Upper lobe of left lung (tissue), 6 donors: ENCODE measurements around the gene ACAA2. TPM values are rescaled to one million over a fixed set of nuclear protein-coding genes. Genes with fewer than 3 reads are reported as not detected.

Experiments used
- ATAC-seq, 2 donors: fragments of 200-7000 bp; cut with Tn5 transposase; one replicate each; pipeline ENCODE4 v1.9.1; 2022; ENCODE audit warnings: mild to moderate bottlenecking in 2 of 2, moderate library complexity in 2 of 2; ENCODE audit not compliant: low FRiP score in 2 of 2
- DNase-seq, 2 donors: peaks; one replicate each; pipeline ENCODE4 v3.0.0-alpha.2; 2019 to 2020
- H3K27ac ChIP-seq, 4 donors: fragments of 200-600 bp; sonication (generic); one replicate each; pipeline ENCODE4 v1.5.1; 2016 to 2019
- H3K27me3 ChIP-seq, 4 donors: fragments of 200-600 bp; sonication (generic); one replicate each; pipeline ENCODE4 v1.5.1; 2017 to 2019
- H3K36me3 ChIP-seq, 4 donors: fragments of 200-600 bp; sonication (generic); one replicate each; pipeline ENCODE4 v1.5.1; 2016 to 2019
- H3K4me1 ChIP-seq, 4 donors: fragments of 200-600 bp; sonication (generic); one replicate each; pipeline ENCODE4 v1.5.1; 2018 to 2019
- H3K4me3 ChIP-seq, 4 donors: fragments of 200-600 bp; sonication (generic); one replicate each; pipeline ENCODE4 v1.5.1; 2017 to 2019; ENCODE audit warnings: mild to moderate bottlenecking in 2 of 4, moderate library complexity in 1 of 4
- H3K9me3 ChIP-seq, 4 donors: fragments of 200-600 bp; sonication (generic); one replicate each; pipeline ENCODE4 v1.5.1; 2018 to 2019
- EP300 ChIP-seq, 4 donors: sonication (generic); formaldehyde crosslinking; IDR thresholded peaks; one replicate each; pipeline ENCODE4 v1.5.1; 2017; ENCODE audit warnings: antibody characterized with exemption in 4 of 4, control low read depth in 2 of 4
- POLR2A ChIP-seq, 4 donors: fragments of 450-650 bp; IDR thresholded peaks; one replicate each; pipeline ENCODE4 v1.5.1; 2016 to 2017; ENCODE audit warnings: antibody characterized with exemption in 4 of 4, mild to moderate bottlenecking in 2 of 4
- POLR2AphosphoS5 ChIP-seq, 2 donors: sonication (generic); formaldehyde crosslinking; IDR thresholded peaks; one replicate each; pipeline ENCODE4 v1.5.1; 2017; ENCODE audit warnings: antibody characterized with exemption in 2 of 2
- WGBS, 2 donors: methylation state at CpG; one replicate each; pipeline ENCODE4 v1.1.5; 2017 to 2018; 5-methylcytosine and 5-hydroxymethylcytosine counted together
- small RNA-seq, 4 donors: library from RNA; depleted of rRNA; stranded (forward); fragments of <200 nt; gene quantifications; one replicate each; pipeline ENCODE3, GENCODE V24; 2016
- total RNA-seq, 6 donors: library from RNA; depleted of rRNA in 4 of 6; stranded (reverse); fragments of >200 nt in 4 of 6; gene quantifications; one replicate each; pipeline versions ENCODE4 v1.1.0 to v1.2.1, GENCODE V29; 2016 to 2021
- TF ChIP-seq, protein P1 (sequence below), 6 experiments: fragments of 450-650 bp in 4 of 6; fragments of 200-600 bp in 2 of 6; sonication (generic) in 2 of 6; IDR thresholded peaks; one replicate each; pipeline ENCODE4 v1.5.1; 2016 to 2019; ENCODE audit warnings: antibody characterized with exemption in 6 of 6
- donor health status: DM: no; HTN: no; CAD: no; lungs with moderate emphysema.
- donor health status: DM: no; HTN: yes; CAD: no; lungs with severe emphysema.

ACAA2 gene
- total RNA-seq, 6 donors from 2014 or later: 23.7 to 93.9 (median 69.8) TPM

DNA sequence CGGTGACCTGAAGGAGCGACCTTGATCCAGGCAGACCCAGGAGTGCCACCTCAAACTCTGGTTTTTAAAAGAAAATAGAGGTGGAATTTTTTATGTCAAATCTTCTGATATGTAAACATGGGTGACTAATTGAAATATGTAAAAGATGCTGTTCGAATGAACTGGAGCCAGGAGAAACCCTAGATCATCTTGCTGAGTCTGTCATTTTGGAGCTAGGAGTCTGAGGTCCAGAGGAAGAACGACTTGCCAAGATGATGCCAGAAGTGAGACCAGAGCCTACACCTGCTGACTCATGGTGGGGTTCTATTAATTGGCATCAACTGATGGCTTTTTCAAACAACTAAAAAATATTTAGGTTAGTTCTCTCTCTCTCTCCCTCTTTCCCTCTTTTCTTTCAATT, 74.1 kb downstream of the ACAA2 start:
- no peak for TF ChIP-seq EP300 (IDR thresholded peaks at IDR 0.05)
- TF ChIP-seq POLR2AphosphoS5 (IDR thresholded peaks at IDR 0.05): no peak
- TF ChIP-seq, protein P1, sequence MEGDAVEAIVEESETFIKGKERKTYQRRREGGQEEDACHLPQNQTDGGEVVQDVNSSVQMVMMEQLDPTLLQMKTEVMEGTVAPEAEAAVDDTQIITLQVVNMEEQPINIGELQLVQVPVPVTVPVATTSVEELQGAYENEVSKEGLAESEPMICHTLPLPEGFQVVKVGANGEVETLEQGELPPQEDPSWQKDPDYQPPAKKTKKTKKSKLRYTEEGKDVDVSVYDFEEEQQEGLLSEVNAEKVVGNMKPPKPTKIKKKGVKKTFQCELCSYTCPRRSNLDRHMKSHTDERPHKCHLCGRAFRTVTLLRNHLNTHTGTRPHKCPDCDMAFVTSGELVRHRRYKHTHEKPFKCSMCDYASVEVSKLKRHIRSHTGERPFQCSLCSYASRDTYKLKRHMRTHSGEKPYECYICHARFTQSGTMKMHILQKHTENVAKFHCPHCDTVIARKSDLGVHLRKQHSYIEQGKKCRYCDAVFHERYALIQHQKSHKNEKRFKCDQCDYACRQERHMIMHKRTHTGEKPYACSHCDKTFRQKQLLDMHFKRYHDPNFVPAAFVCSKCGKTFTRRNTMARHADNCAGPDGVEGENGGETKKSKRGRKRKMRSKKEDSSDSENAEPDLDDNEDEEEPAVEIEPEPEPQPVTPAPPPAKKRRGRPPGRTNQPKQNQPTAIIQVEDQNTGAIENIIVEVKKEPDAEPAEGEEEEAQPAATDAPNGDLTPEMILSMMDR (IDR thresholded peaks at IDR 0.05): no peak
- TF ChIP-seq POLR2A (IDR thresholded peaks at IDR 0.05): no peak

DNA sequence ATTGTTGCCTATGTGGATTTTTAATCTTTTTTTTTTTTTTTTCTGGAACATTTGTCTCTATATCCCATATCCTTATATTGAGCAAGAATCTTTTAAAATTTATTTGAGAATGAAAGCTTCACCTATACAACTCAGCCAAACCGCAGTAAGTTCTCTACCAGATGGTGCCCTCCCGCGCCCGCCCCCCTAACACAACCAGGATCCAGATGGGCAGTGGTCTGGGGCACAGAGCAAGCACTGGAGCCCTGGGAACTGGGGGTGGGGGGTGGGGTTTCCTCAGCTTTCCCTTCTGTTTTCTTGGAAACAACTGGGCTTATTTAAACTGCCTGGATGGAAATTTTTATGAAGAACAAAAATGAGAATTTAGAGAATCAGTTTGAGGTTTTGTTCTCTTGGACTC, 74.6 kb downstream of the ACAA2 start:
- ATAC-seq: no peak
- TF ChIP-seq EP300 (IDR thresholded peaks at IDR 0.05) (no peak), POLR2AphosphoS5 (IDR thresholded peaks at IDR 0.05) (no peak), POLR2A (IDR thresholded peaks at IDR 0.05) (no peak)
- TF ChIP-seq, protein P1 (IDR thresholded peaks at IDR 0.05): no peak
- Histone ChIP-seq H3K36me3 (no peaks in the 10 kb centered on the region), H3K9me3 (no peaks in the 10 kb centered on the region), H3K4me3 (no peak overlapping the region), H3K27me3 (no peaks in the 10 kb centered on the region), H3K4me1 (no peaks in the 10 kb centered on the region), H3K27ac (no peak overlapping the region)
- WGBS, 2 donors: 95 to 99% methylated on average over 4 of the region's 4 CpGs
- no peak for DNase-seq

More for the DNA sequence above, 74.1 kb downstream of the ACAA2 start:
- Histone ChIP-seq H3K4me1 (no peaks in the 10 kb centered on the region), H3K27ac (no peak overlapping the region), H3K27me3 (no peaks in the 10 kb centered on the region), H3K9me3 (no peaks in the 10 kb centered on the region), H3K36me3 (no peaks in the 10 kb centered on the region), H3K4me3 (no peak overlapping the region)
- no peak for DNase-seq
- ATAC-seq: no peak
- WGBS, 2 donors: 73 to 74% methylated on average over 4 of the region's 4 CpGs

GRCh38 chr18:49734836-49735235, 78.5 kb downstream of the ACAA2 start:
- peaks cover 4 to 13% (median 11%) of the 10 kb centered on the region in 4 donors for H3K4me1 ChIP-seq
- H3K27ac ChIP-seq: no peak overlapping the region
- no peaks in the 10 kb centered on the region for H3K36me3 ChIP-seq
- TF ChIP-seq POLR2AphosphoS5 (IDR thresholded peaks at IDR 0.05) (no peak), EP300 (IDR thresholded peaks at IDR 0.05) (no peak), POLR2A (IDR thresholded peaks at IDR 0.05) (no peak)
- TF ChIP-seq, protein P1 (IDR thresholded peaks at IDR 0.05): no peak
- no peak overlapping the region for H3K4me3 ChIP-seq
- H3K9me3 ChIP-seq: no peaks in the 10 kb centered on the region
- DNase-seq (no peak), ATAC-seq (no peak)
- H3K27me3 ChIP-seq: no peaks in the 10 kb centered on the region
- WGBS, 2 donors: 69 to 73% methylated on average over 4 of the region's 4 CpGs

DNA sequence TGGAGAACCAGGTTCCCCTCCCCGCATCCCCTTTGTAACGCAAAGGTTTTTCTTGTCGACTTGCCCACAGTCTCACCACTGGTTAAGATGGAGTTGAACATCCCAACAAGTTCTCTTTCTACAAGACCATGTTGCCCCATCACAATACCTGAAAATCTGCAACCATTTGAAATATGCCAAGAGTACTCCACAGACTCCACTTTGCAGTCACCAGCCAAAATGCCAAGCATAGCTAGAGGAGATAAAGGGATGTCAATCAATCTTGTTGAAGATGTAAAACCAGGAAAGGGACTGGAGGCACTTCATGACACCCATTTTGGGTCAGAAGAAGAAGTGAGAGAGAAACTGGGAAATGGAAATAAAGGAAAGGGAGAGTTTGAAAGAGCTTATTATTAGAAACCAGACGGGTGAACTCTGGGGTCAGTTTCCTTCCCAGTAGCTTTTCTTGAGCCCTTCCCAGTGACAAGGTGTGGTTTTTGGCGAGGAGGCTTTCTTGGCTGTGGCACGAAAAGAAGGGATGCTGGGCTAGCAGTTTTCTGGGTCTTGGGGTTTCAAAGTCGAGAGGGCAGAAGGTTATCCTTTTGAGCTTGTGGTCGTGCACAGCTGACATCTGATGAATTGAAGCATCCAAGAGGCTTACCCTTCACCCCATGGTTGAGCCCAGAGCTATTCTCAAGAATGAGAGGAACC, 79.3 kb downstream of the ACAA2 start:
- H3K4me1 ChIP-seq: peaks cover 4 to 16% (median 14%) of the 10 kb centered on the region in 4 donors
- H3K27me3 ChIP-seq: no peaks in the 10 kb centered on the region
- DNase-seq (no peak), ATAC-seq (no peak)
- no peaks in the 10 kb centered on the region for H3K36me3 ChIP-seq
- H3K4me3 ChIP-seq: no peak overlapping the region
- no peak for TF ChIP-seq POLR2A (IDR thresholded peaks at IDR 0.05)
- TF ChIP-seq, protein P1 (IDR thresholded peaks at IDR 0.05): no peak
- no peak for TF ChIP-seq EP300 (IDR thresholded peaks at IDR 0.05)
- TF ChIP-seq POLR2AphosphoS5 (IDR thresholded peaks at IDR 0.05): no peak
- WGBS, 2 donors: 56 to 65% methylated on average over 8 of the region's 8 CpGs
- H3K9me3 ChIP-seq: no peaks in the 10 kb centered on the region
- H3K27ac ChIP-seq: no peak overlapping the region

DNA sequence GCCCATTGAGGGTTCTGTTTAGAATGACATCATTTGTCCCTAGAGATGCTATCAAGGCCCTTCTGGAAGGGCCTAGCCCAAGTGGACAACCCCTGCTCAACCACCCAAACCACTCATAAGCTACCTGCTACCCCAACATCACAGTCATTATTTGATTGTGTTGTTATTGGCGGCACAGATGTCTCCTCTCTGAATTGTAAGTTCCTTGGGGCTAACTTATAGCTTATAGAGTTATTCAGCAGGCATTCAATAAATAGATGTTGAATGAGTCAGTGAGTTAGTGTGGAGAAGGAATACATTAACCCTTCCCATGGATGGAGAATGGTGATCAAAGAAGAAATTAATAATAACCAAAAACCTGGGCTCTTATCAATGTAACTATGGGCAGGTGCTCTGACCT, 80.0 kb downstream of the ACAA2 start:
- TF ChIP-seq POLR2AphosphoS5 (IDR thresholded peaks at IDR 0.05): no peak
- H3K36me3 ChIP-seq: no peaks in the 10 kb centered on the region
- no peaks in the 10 kb centered on the region for H3K27me3 ChIP-seq
- peaks cover 4 to 16% (median 14%) of the 10 kb centered on the region in 4 donors for H3K4me1 ChIP-seq
- no peaks in the 10 kb centered on the region for H3K9me3 ChIP-seq
- no peak overlapping the region for H3K4me3 ChIP-seq
- no peak overlapping the region for H3K27ac ChIP-seq
- 95% methylated on average over 1 of the region's 1 CpG for WGBS, 2 donors
- DNase-seq (no peak), ATAC-seq (no peak)

Small RNA genes within 50 kb of the gene (small RNA-seq; reads per million reads assigned to genes)
- gene RF00283 (0 reads per million in 4 donors), gene SCARNA17 (0 reads per million in 4 donors)
